Heart left ventricle (tissue), 13 donors: ENCODE measurements around the gene PTGES3L.

Experiments used
- POLR2A ChIP-seq, 2 donors: fragments of 450-650 bp; IDR thresholded peaks; one replicate each; pipeline ENCODE4 v1.6.1; 2017; ENCODE audit warnings: antibody characterized with exemption in 2 of 2, mild to moderate bottlenecking in 2 of 2, moderate library complexity in 2 of 2
- TF ChIP-seq, protein P1 (sequence below), 12 donors: fragments of 200-600 bp; sonication (generic) in 4 of 12; IDR thresholded peaks; one replicate each; pipeline versions ENCODE4 v1.5.0 to v1.8.0; 2018 to 2022; ENCODE audit warnings: antibody characterized with exemption in 12 of 12, mild to moderate bottlenecking in 5 of 12
- donor health status: ischemic (EF 13 %, LVEDD 7.1; RV severe dilation, severe dysfunction).
- donor health status: DM: no; HTN: yes; CAD: no.
- donor health status: DM: no; HTN: no; CAD: no.
- donor health status: ischemic (EF 25% LVEDD 6.9; RV normal size, moderate dysfunction).
- donor health status: ischemic (EF 25% LVEDD 5.7; RV mildly dilated, moderate dysfunction).
- donor health status: ischemic (EF 35%, LVEDD 5.7; RV mildly dilated, moderate dysfunction).
- donor health status: nonischemic (EF 11% LVEDD 7.7; RV severe dilation, severe dysfunction).
- donor health status: DM: yes; HTN: yes; CAD: no.
- donor health status: PGD.
- donor health status: ischemic (EF 29% LVEDD 5.4; RV normal size, mild dysfunction).
- donor health status: nonischemic (EF 23%, LVEDD 6.1; RV moderate dilation, normal function).

DNA sequence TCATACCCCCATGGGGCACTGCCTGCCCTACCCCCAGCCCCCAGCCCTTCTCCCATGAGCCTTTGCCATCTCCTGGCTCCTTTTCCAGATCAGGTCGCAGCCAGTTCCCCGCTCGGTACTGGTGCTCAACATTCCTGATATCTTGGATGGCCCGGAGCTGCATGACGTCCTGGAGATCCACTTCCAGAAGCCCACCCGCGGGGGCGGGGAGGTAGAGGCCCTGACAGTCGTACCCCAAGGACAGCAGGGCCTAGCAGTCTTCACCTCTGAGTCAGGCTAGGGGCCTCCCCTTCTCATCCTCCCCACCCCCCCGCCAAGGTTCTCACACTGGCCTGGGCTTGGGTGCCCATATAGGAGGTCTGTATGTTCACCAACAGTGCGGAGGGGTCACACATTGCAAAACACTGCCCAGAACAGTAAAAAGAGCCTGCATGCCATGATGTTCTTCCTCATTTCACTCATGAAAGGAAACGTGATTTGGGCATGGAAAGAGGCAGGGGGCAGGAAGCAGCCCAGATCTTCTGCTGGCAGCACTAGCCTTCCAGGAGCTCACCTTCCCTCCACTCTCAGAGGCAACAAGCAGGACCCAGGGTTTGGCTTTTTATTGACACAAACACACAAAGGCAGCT lies 34.3 kb upstream of the PTGES3L start:
- TF ChIP-seq, protein P1, sequence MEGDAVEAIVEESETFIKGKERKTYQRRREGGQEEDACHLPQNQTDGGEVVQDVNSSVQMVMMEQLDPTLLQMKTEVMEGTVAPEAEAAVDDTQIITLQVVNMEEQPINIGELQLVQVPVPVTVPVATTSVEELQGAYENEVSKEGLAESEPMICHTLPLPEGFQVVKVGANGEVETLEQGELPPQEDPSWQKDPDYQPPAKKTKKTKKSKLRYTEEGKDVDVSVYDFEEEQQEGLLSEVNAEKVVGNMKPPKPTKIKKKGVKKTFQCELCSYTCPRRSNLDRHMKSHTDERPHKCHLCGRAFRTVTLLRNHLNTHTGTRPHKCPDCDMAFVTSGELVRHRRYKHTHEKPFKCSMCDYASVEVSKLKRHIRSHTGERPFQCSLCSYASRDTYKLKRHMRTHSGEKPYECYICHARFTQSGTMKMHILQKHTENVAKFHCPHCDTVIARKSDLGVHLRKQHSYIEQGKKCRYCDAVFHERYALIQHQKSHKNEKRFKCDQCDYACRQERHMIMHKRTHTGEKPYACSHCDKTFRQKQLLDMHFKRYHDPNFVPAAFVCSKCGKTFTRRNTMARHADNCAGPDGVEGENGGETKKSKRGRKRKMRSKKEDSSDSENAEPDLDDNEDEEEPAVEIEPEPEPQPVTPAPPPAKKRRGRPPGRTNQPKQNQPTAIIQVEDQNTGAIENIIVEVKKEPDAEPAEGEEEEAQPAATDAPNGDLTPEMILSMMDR (IDR thresholded peaks at IDR 0.05): no peak
- TF ChIP-seq POLR2A (IDR thresholded peaks at IDR 0.05): no peak
